ENCODE results near the gene MEG3. TPM values are rescaled to one million over a fixed set of nuclear protein-coding genes. Genes with fewer than 3 reads are reported as not detected.

The MEG3 gene
- total and polyA plus RNA-seq, 2 of the 4 experiments (the other 2 are of a cell fraction) = 31.5 to 556 TPM

GRCh38 chr14:100888789-100889315 lies 62.9 kb downstream of the MEG3 start:
- H3K18ac ChIP-seq (ENCODE audit: low read depth, low read length) = no peak overlapping the region
- in situ Hi-C loops (cut with MboI; ENCODE audit: low sequenced_read_pairs) = no loop called here
- H3K56ac ChIP-seq (ENCODE audit: extremely low read depth, insufficient read depth, low read length) = no peak overlapping the region
- H4K8ac ChIP-seq (ENCODE audit: low read depth in 2 of 2, low read length in 2 of 2) = no peak overlapping the region
- H2AFZ ChIP-seq (replicated peaks; ENCODE audit: low read length, poor library complexity) = no peak overlapping the region
- no peak overlapping the region for H3K23ac ChIP-seq (ENCODE audit: low read depth, low read length)
- H3K4me1 ChIP-seq (ENCODE audit: control insufficient read depth, insufficient read depth, low read length) = peaks cover 4% of the 10 kb centered on the region
- H3K9ac ChIP-seq (ENCODE audit: low read depth, low read length) = no peak overlapping the region
- no peak overlapping the region for H3K4me2 ChIP-seq (ENCODE audit: low read depth, low read length)
- H2BK120ac ChIP-seq (ENCODE audit: low read depth, low read length) = no peak overlapping the region
- H3K4me3 ChIP-seq (ENCODE audit: insufficient read depth, low read depth, low read length) = no peak overlapping the region
- no peak overlapping the region for H3K14ac ChIP-seq (replicated peaks; ENCODE audit: low read depth, low read length)
- no TSS peak for BruUV-seq (replicated peaks)
- no peak overlapping the region for H2BK5ac ChIP-seq (ENCODE audit: low read depth, low read length, poor library complexity, severe bottlenecking)
- H2BK15ac ChIP-seq (ENCODE audit: low read depth, low read length) = no peak overlapping the region
- dilution Hi-C loops (cut with HindIII; ENCODE audit: low sequenced_read_pairs, unreplicated experiment) = no loop called here
- no peaks in the 10 kb centered on the region for H3K9me1 ChIP-seq (ENCODE audit: insufficient read depth, low read length)
- peaks cover 0 to 27% of the 10 kb centered on the region in 2 experiments; a peak in 2 of 4 replicates for H3K79me1 ChIP-seq (ENCODE audit: low read depth in 1 of 2, low read length in 2 of 2)
- H3K9me3 ChIP-seq (ENCODE audit: control insufficient read depth, insufficient read depth, low read length) = no peaks in the 10 kb centered on the region
- H4K91ac ChIP-seq (ENCODE audit: insufficient read depth, low read depth, low read length) = no peak overlapping the region
- 37% methylated on average over 3 of the region's 5 CpGs; no CpG with 5 or more reads in 1 of the 2 experiments for WGBS, 2 experiments (ENCODE audit: extremely low coverage in 2 of 2, insufficient read length in 1 of 2)
- peaks cover 61% of the 10 kb centered on the region for H3K36me3 ChIP-seq (ENCODE audit: control insufficient read depth, insufficient read depth, low read length)
- no peak overlapping the region for H2AK9ac ChIP-seq (replicated peaks; ENCODE audit: low read depth, low read length, poor library complexity)
- CTCF ChIA-PET = no interaction called here
- H3K27ac ChIP-seq (ENCODE audit: insufficient read depth, low read length) = no peak overlapping the region
- H2BK20ac ChIP-seq (ENCODE audit: low read depth, low read length) = no peak overlapping the region
- H3K4ac ChIP-seq (ENCODE audit: low read depth, low read length) = no peak overlapping the region
- H4K20me1 ChIP-seq (ENCODE audit: insufficient read depth, low read length) = peaks cover 42% of the 10 kb centered on the region
- H2AK5ac ChIP-seq (ENCODE audit: low read depth, low read length) = no peak overlapping the region
- no peaks in the 10 kb centered on the region for H3K27me3 ChIP-seq (ENCODE audit: control insufficient read depth, insufficient read depth, low read length)
- TF ChIP-seq MXI1 (IDR thresholded peaks at IDR 0.05; ENCODE audit: borderline replicate concordance, low read depth, low read length) = no peak
- TF ChIP-seq RAD21 (IDR thresholded peaks at IDR 0.05; ENCODE audit: low read length) = no peak
- TF ChIP-seq RFX5 (IDR thresholded peaks at IDR 0.05; ENCODE audit: low read depth, low read length) = no peak
- no peak for TF ChIP-seq POLR2A (IDR thresholded peaks at IDR 0.05; ENCODE audit: low read depth, low read length)
- no peak for TF ChIP-seq USF2 (IDR thresholded peaks at IDR 0.05; ENCODE audit: low read depth, low read length)
- TF ChIP-seq NFE2L2 (IDR thresholded peaks at IDR 0.05; ENCODE audit: low read depth, low read length) = no peak
- no peak for TF ChIP-seq FOS (IDR thresholded peaks at IDR 0.05; ENCODE audit: low read depth, low read length)
- no peak for TF ChIP-seq CHD1 (IDR thresholded peaks at IDR 0.05; ENCODE audit: low read depth, low read length)
- TF ChIP-seq ELK1 (IDR thresholded peaks at IDR 0.05; ENCODE audit: borderline replicate concordance, low read depth, low read length) = no peak
- no peak for TF ChIP-seq CTCF (conservative IDR thresholded peaks at IDR 0.05; ENCODE audit: low read depth, low read length)
- no peak for TF ChIP-seq MAZ (IDR thresholded peaks at IDR 0.05; ENCODE audit: borderline replicate concordance, low read depth, low read length)
- TF ChIP-seq MAFK (IDR thresholded peaks at IDR 0.05; ENCODE audit: low read depth, low read length) = no peak
- TF ChIP-seq BHLHE40 (IDR thresholded peaks at IDR 0.05; ENCODE audit: low read depth, low read length) = no peak
- TF ChIP-seq SMC3 (IDR thresholded peaks at IDR 0.05; ENCODE audit: low read depth, low read length) = no peak
- TF ChIP-seq RCOR1 (IDR thresholded peaks at IDR 0.05; ENCODE audit: insufficient replicate concordance, low read length) = no peak
- no peak for TF ChIP-seq CEBPB (IDR thresholded peaks at IDR 0.05; ENCODE audit: low read depth, low read length)
- POLR2A ChIA-PET (ENCODE audit: unreplicated experiment) = no interaction called here
- intact Hi-C loops (cut with micrococcal nuclease) = no loop called here
- no peak for DNase-seq
- ATAC-seq (ENCODE audit: low read depth) = no peak
- H4K5ac ChIP-seq (ENCODE audit: low read depth, low read length) = no peak overlapping the region
